Ishikawa (cell line): ENCODE data around the gene MAN2B2.

Experiments
- CEBPB ChIP-seq: IDR thresholded peaks from 2 replicates; pipeline ENCODE4 v1.6.1; 2012
- EGR1 ChIP-seq: IDR thresholded peaks from 2 replicates; pipeline ENCODE4 v1.6.1; 2012
- RAD21 ChIP-seq: IDR thresholded peaks from 2 replicates; pipeline ENCODE4 v1.6.1; 2012; ENCODE audit warnings: low read depth

DNA sequence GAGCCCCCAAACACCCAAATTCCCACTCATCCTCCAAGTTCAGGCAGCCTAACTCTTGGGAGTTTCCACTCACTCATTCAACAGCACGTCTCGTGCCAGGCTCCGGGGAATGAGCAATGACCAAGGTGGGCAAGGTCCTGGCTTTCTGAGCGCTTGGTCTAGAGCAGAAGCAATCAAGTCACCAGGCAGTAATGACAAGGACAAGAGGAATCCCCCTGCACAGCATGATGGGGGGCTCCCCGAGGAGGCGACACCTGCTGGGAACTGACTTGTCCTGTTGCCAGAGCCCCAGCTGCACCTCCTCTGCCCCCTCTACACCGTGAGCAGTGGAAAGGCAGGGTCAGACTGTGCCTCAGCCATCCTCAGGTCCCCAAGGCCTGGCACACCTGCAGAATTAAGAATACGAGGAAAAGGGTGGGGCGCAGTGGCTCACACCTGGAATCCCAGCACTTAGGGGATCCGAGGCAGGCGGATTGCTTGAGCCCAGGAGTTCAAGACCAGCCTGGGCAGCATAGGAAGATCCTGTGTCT, 39.8 kb downstream of the MAN2B2 start:
- TF ChIP-seq CEBPB (no peak), RAD21 (no peak), EGR1 (no peak)
